GM21515 (cell line): ENCODE measurements around the gene INTU.
"Not testable (repeated sequence)": the region's sequence is repeated elsewhere in the genome, so short reads cannot be mapped to it uniquely, and the experiment has no call there.

Experiments
- ATAC-seq: cut with Tn5 transposase; IDR thresholded peaks from one replicate; pipeline ENCODE4 v1.9.1; 2021; ENCODE audit not compliant: unreplicated experiment

INTU gene

GRCh38 chr4:127632420-127633403 lies at the start of gene INTU:
Gene INTU, plus strand, starts transcription at chr4:127632957. Its CDS starts 78 bp downstream, at chr4:127633035.
- ATAC-seq: peak; percentile 87

- ATAC-seq: not testable (repeated sequence)
Measured at GRCh38 chr4:127586496-127586895, 46.3 kb upstream of the INTU start.

- ATAC-seq: peak; percentile 100
Measured at GRCh38 chr4:127586922-127587571, 45.7 kb upstream of the INTU start.

GRCh38 chr4:127589153-127589552 lies 43.6 kb upstream of the INTU start:
- not testable (repeated sequence) for ATAC-seq

- ATAC-seq: no peak
Measured at GRCh38 chr4:127598656-127599055, 34.1 kb upstream of the INTU start.

- ATAC-seq: no peak
Measured at GRCh38 chr4:127601029-127601428, 31.7 kb upstream of the INTU start.

- no peak for ATAC-seq
Measured at GRCh38 chr4:127604949-127605709, 27.6 kb upstream of the INTU start.

GRCh38 chr4:127606823-127607222 lies 25.9 kb upstream of the INTU start:
- no peak for ATAC-seq

GRCh38 chr4:127609484-127609883 lies 23.3 kb upstream of the INTU start:
- no peak for ATAC-seq

- ATAC-seq: no peak
Measured at GRCh38 chr4:127610488-127610887, 22.3 kb upstream of the INTU start.

GRCh38 chr4:127616898-127617297 lies 15.9 kb upstream of the INTU start:
- ATAC-seq: no peak

- no peak for ATAC-seq
Measured at GRCh38 chr4:127618427-127618826, 14.3 kb upstream of the INTU start.

- no peak for ATAC-seq
Measured at GRCh38 chr4:127622621-127622920, 10.2 kb upstream of the INTU start.

- ATAC-seq: no peak
Measured at GRCh38 chr4:127622921-127623796, 9.6 kb upstream of the INTU start.

GRCh38 chr4:127623797-127624083 lies 9.0 kb upstream of the INTU start:
- ATAC-seq: no peak

- ATAC-seq: no peak
Measured at GRCh38 chr4:127624173-127624572, 8.6 kb upstream of the INTU start.

- no peak for ATAC-seq
Measured at GRCh38 chr4:127629371-127629770, 3.4 kb upstream of the INTU start.

GRCh38 chr4:127630152-127630551 lies 2.6 kb upstream of the INTU start:
- ATAC-seq: no peak

GRCh38 chr4:127631420-127631819 lies 1.3 kb upstream of the INTU start:
- no peak for ATAC-seq

- no peak for ATAC-seq
Measured at GRCh38 chr4:127634181-127634580, 1.4 kb downstream of the INTU start.

GRCh38 chr4:127641524-127641923 lies 8.8 kb downstream of the INTU start:
- no peak for ATAC-seq
